ENCODE results near the gene TRPV4.

- TF ChIP-seq CTCF (conservative IDR thresholded peaks at IDR 0.05 in 1 of 2, IDR thresholded peaks at IDR 0.05 in 1 of 2; ENCODE audit: extremely low read depth in 1 of 2, insufficient read depth in 1 of 2, low read depth in 1 of 2, low read length in 2 of 2): no peak
- TF ChIP-seq EZH2 (IDR thresholded peaks at IDR 0.05; ENCODE audit: borderline replicate concordance, low read length): no peak
Measured at GRCh38 chr12:109795023-109795422, 38.2 kb downstream of the TRPV4 start.

Data from mammary epithelial cell (primary cell).